ENCODE measurements around the gene MAP7D3. TPM values are rescaled to one million over a fixed set of nuclear protein-coding genes. Genes with fewer than 3 reads are reported as not detected.
"Not testable (repeated sequence)": the region's sequence is repeated elsewhere in the genome, so short reads cannot be mapped to it uniquely, and the experiment has no call there.

MAP7D3 gene
- 10.8 TPM for polyA plus RNA-seq (2012; ENCODE audit: missing spikeins)

GRCh38 chrX:136251041-136251991 lies at the start of gene MAP7D3:
Gene MAP7D3 (minus strand): TSS chrX:136251400. CDS start chrX:136251358, 42 bp downstream.
- FAIRE-seq (peak; percentile 40), DNase-seq (ENCODE audit: insufficient read length) (peak; percentile 62)

DNA sequence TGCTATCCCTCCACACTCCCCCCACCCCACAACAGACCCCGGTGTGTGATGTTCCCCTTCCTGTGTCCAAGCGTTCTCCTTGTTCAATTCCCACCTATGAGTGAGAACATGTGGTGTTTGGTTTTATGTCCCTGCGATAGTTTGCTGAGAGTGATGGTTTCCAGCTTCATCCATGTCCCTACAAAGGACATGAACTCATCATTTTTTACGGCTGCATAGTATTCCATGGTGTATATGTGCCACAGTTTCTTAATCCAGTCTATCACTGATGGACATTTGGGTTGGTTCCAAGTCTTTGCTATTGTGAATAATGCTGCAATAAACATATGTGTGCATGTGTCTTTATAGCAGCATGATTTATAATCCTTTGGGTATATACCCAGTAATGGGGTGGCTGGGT lies 49.5 kb upstream of the MAP7D3 start, which contains the start of gene ADGRG4:
TSS of gene ADGRG4 (plus strand) at position 243 of the 400 bp plus-strand sequence. CDS start 7,815 bp downstream, outside the sequence.
- FAIRE-seq; DNase-seq (ENCODE audit: insufficient read length): not testable (repeated sequence)

More at GRCh38 chrX:136251041-136251991, at the start of gene MAP7D3:
- TF ChIP-seq POLR2A (IDR thresholded peaks at IDR 0.05; ENCODE audit: low read depth, low read length) (peak; percentile 65; the same call in 1 of the 2 replicates), TAF1 (IDR thresholded peaks at IDR 0.05; ENCODE audit: borderline replicate concordance, low read depth, low read length) (0 out of 2 replicates have a peak, but pooled peaks have one; percentile 46), POLR2AphosphoS5 (IDR thresholded peaks at IDR 0.05; ENCODE audit: low read depth, low read length) (peak; percentile 45; the same call in 1 of the 2 replicates)

- FAIRE-seq = no peak
- DNase-seq (ENCODE audit: insufficient read length) = no peak
- no peak for TF ChIP-seq TAF1 (IDR thresholded peaks at IDR 0.05; ENCODE audit: borderline replicate concordance, low read depth, low read length)
- TF ChIP-seq POLR2A (IDR thresholded peaks at IDR 0.05; ENCODE audit: low read depth, low read length) = no peak
- no peak for TF ChIP-seq POLR2AphosphoS5 (IDR thresholded peaks at IDR 0.05; ENCODE audit: low read depth, low read length)
Measured at GRCh38 chrX:136295380-136295779, 44.2 kb upstream of the MAP7D3 start.

- no peak for TF ChIP-seq TAF1 (IDR thresholded peaks at IDR 0.05; ENCODE audit: borderline replicate concordance, low read depth, low read length)
- TF ChIP-seq POLR2AphosphoS5 (IDR thresholded peaks at IDR 0.05; ENCODE audit: low read depth, low read length) = no peak
- no peak for TF ChIP-seq POLR2A (IDR thresholded peaks at IDR 0.05; ENCODE audit: low read depth, low read length)
- no peak for FAIRE-seq
- no peak for DNase-seq (ENCODE audit: insufficient read length)
Measured at GRCh38 chrX:136292656-136293055, 41.5 kb upstream of the MAP7D3 start.

GRCh38 chrX:136291824-136292223 lies 40.6 kb upstream of the MAP7D3 start:
- DNase-seq (ENCODE audit: insufficient read length) = no peak
- FAIRE-seq = no peak
- TF ChIP-seq POLR2AphosphoS5 (IDR thresholded peaks at IDR 0.05; ENCODE audit: low read depth, low read length) = no peak
- no peak for TF ChIP-seq POLR2A (IDR thresholded peaks at IDR 0.05; ENCODE audit: low read depth, low read length)
- no peak for TF ChIP-seq TAF1 (IDR thresholded peaks at IDR 0.05; ENCODE audit: borderline replicate concordance, low read depth, low read length)

DNA sequence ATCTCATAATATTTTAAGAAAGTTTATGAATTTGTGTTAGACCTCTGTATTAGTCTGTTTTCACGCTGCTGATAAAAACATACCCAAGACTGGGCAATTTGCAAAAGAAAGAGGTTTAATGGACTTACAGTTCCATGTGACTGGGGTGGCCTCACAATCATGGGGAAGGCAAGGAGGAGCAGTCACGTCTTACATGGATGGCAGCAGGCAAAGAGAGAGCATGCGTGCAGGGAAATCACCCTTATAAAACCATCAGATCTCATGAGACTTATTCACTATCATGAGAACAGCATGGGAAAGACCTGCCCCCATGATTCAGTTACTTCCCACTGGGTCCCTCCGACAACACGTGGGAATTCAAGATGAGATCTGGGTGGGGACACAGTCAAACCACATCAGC lies 35.2 kb upstream of the MAP7D3 start:
- FAIRE-seq; DNase-seq (ENCODE audit: insufficient read length): not testable (repeated sequence)

DNA sequence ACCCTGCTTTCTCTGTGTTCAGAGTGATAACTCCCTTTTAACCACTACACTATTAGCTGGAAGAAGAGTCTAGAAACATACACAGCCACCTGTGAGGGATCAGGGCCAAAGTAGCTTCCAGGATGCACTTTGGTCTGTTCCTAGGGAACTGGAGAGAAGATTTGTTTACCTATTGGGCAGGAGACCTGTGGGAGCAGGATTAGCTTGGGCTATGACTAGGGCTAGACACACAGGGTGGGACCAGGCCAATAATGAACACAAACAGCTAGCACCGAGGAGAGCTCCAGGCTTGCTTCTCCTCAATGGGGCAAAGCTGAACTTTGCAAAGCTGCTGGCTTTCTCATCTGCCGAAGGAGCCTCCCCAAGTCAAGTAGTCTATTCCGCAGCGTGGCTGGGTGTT lies 24.4 kb upstream of the MAP7D3 start:
- DNase-seq (ENCODE audit: insufficient read length) (no peak), FAIRE-seq (no peak)
- TF ChIP-seq POLR2A (IDR thresholded peaks at IDR 0.05; ENCODE audit: low read depth, low read length) = no peak
- no peak for TF ChIP-seq TAF1 (IDR thresholded peaks at IDR 0.05; ENCODE audit: borderline replicate concordance, low read depth, low read length)
- no peak for TF ChIP-seq POLR2AphosphoS5 (IDR thresholded peaks at IDR 0.05; ENCODE audit: low read depth, low read length)

DNA sequence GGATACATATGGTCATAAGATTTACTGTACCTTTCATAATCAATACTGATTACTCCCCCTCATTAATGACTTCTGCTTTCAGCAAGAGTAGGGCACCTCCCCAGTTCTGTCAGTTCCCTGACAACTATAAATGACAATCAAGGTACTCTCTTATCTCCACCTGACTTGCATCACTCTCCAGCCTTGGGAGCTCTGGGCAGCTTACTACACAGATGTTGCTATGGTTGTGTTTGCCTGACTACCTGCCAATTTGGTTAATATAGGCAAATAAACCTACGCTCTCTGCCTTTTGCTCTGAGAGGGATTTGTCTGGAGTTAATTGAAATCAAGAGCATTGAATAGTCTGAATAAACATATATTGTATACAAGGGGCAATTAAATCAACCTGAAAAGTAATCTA lies 22.8 kb upstream of the MAP7D3 start:
- DNase-seq (ENCODE audit: insufficient read length) (no peak), FAIRE-seq (no peak)
- TF ChIP-seq TAF1 (IDR thresholded peaks at IDR 0.05; ENCODE audit: borderline replicate concordance, low read depth, low read length) = no peak
- TF ChIP-seq POLR2AphosphoS5 (IDR thresholded peaks at IDR 0.05; ENCODE audit: low read depth, low read length) = no peak
- TF ChIP-seq POLR2A (IDR thresholded peaks at IDR 0.05; ENCODE audit: low read depth, low read length) = no peak

GRCh38 chrX:136272325-136272724 lies 21.1 kb upstream of the MAP7D3 start:
- TF ChIP-seq POLR2AphosphoS5 (IDR thresholded peaks at IDR 0.05; ENCODE audit: low read depth, low read length) = no peak
- no peak for TF ChIP-seq POLR2A (IDR thresholded peaks at IDR 0.05; ENCODE audit: low read depth, low read length)
- no peak for TF ChIP-seq TAF1 (IDR thresholded peaks at IDR 0.05; ENCODE audit: borderline replicate concordance, low read depth, low read length)
- FAIRE-seq (no peak), DNase-seq (ENCODE audit: insufficient read length) (no peak)

DNA sequence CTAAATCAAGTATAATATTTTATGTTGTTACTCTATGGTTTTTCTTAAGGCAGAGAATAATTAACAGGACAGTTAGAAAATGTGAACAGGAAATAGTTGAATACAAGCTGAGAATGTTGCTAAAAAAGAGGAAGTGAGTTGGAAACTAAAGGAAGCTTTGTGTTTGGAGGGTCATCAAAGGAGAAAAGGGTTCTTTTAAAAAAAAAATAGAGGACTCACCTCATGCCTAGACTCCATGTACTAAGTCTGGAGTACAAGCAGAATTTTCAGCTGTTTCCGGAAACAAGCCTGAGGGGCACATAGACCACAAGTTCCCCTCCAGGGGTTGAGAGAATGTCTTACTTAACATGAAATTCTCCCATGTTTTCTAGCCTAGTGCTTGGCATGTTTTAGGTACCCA lies 20.1 kb upstream of the MAP7D3 start:
- FAIRE-seq = peak; percentile 64
- TF ChIP-seq TAF1 (IDR thresholded peaks at IDR 0.05; ENCODE audit: borderline replicate concordance, low read depth, low read length) = no peak
- no peak for TF ChIP-seq POLR2AphosphoS5 (IDR thresholded peaks at IDR 0.05; ENCODE audit: low read depth, low read length)
- no peak for TF ChIP-seq POLR2A (IDR thresholded peaks at IDR 0.05; ENCODE audit: low read depth, low read length)
- no peak for DNase-seq (ENCODE audit: insufficient read length)

- no peak for TF ChIP-seq TAF1 (IDR thresholded peaks at IDR 0.05; ENCODE audit: borderline replicate concordance, low read depth, low read length)
- FAIRE-seq (no peak), DNase-seq (ENCODE audit: insufficient read length) (no peak)
Measured at GRCh38 chrX:136269921-136270320, 18.7 kb upstream of the MAP7D3 start.
